Testis (tissue), 2 donors: ENCODE results near the gene ERH.

Source experiments
- POLR2A ChIP-seq: fragments of 450-650 bp; IDR thresholded peaks from one replicate; pipeline ENCODE4 v1.6.1; 2017; ENCODE audit warnings: antibody characterized with exemption, mild to moderate bottlenecking, moderate library complexity
- TF ChIP-seq, protein P1 (sequence below), 3 experiments: fragments of 450-650 bp in 2 of 3; fragments of 200-600 bp in 1 of 3; sonication (generic) in 1 of 3; IDR thresholded peaks; one replicate each; pipeline ENCODE4 v1.5.1; 2016 to 2019; ENCODE audit warnings: antibody characterized with exemption in 3 of 3, mild to moderate bottlenecking in 2 of 3, moderate library complexity in 1 of 3

DNA sequence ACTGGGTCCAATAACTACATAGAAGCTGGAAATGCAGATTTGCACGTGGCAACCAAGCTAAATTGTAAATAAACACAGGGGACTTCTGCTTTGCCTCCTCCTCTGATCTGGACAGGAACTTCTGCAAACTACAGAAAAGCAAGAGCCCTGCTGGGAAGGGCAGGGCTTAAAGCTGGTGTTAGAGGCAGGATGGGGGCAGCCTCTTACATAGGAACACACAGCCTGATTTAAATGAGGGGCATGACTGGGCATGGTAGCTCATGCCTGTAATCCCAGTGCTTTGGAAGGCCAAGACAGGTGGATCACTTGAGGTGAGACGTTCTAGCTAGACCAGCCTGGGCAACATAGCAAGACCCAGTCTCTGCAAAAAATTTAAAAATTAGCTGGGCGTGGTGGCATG, 46.7 kb downstream of the ERH start:
- TF ChIP-seq, protein P1, sequence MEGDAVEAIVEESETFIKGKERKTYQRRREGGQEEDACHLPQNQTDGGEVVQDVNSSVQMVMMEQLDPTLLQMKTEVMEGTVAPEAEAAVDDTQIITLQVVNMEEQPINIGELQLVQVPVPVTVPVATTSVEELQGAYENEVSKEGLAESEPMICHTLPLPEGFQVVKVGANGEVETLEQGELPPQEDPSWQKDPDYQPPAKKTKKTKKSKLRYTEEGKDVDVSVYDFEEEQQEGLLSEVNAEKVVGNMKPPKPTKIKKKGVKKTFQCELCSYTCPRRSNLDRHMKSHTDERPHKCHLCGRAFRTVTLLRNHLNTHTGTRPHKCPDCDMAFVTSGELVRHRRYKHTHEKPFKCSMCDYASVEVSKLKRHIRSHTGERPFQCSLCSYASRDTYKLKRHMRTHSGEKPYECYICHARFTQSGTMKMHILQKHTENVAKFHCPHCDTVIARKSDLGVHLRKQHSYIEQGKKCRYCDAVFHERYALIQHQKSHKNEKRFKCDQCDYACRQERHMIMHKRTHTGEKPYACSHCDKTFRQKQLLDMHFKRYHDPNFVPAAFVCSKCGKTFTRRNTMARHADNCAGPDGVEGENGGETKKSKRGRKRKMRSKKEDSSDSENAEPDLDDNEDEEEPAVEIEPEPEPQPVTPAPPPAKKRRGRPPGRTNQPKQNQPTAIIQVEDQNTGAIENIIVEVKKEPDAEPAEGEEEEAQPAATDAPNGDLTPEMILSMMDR (IDR thresholded peaks at IDR 0.05): no peak
- TF ChIP-seq POLR2A: no peak
